ENCODE results near the gene DTX4. TPM values are rescaled to one million over a fixed set of nuclear protein-coding genes. Genes with fewer than 3 reads are reported as not detected.

DTX4 gene
- polyA plus RNA-seq, 1 of the 3 experiments (the other 2 are of a cell fraction) = 0.05 TPM

DNA sequence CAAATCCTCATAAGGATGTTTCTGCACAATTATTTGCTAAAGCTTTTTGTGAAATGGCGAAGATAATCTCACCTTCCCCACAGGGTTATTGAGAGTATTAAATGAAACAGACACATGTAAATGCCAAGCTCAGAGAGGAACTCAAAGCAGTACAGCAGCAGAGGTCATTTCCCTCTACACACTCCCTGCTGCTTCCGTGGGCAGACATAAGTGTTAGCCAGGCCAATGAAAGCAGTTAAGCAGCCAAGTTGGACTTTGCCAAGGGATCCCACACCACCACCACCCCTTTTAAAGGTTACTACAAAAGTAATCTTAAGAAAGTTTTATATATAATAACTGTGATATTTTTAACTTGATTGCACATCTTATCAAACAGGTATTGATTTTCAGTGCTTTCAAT, 33.3 kb upstream of the DTX4 start:
- Histone ChIP-seq H3K9ac (no peak overlapping the region), H3K4me1 (ENCODE audit: control insufficient read depth in 1 of 2, insufficient read depth in 2 of 2, low read depth in 1 of 2, low read length in 1 of 2) (peaks cover under 1 to 3% of the 10 kb centered on the region in 2 experiments; a peak in 2 of 4 replicates), H4K20me1 (ENCODE audit: insufficient read depth) (no peaks in the 10 kb centered on the region), H3K4me2 (no peak overlapping the region), H2AFZ (ENCODE audit: low read depth) (no peak overlapping the region), H3K9me3 (no peaks in the 10 kb centered on the region), H3K4me3 (ENCODE audit: low read depth in 2 of 2, low read length in 1 of 2) (no peak overlapping the region), H3K36me3 (replicated peaks in 1 of 2; ENCODE audit: control insufficient read depth in 1 of 2, insufficient read depth in 2 of 2, low read length in 1 of 2) (peaks cover 0 to 9% of the 10 kb centered on the region in 2 experiments), H3K27me3 (ENCODE audit: insufficient read depth) (no peaks in the 10 kb centered on the region), H3K79me2 (ENCODE audit: insufficient read depth) (no peaks in the 10 kb centered on the region; the same call in 1 of the 2 replicates), H3K27ac (ENCODE audit: low read depth in 2 of 2, low read length in 1 of 2) (no peak overlapping the region), H3K9me2 (no peaks in the 10 kb centered on the region), H3F3A (replicated peaks; ENCODE audit: insufficient read depth) (peaks cover 13% of the 10 kb centered on the region)
- POLR2A ChIA-PET = no interaction called here
- 77% methylated on average over 2 of the region's 2 CpGs for WGBS (ENCODE audit: low lambda C conversion rate)
- TF ChIP-seq NFIC (IDR thresholded peaks at IDR 0.05; ENCODE audit: borderline replicate concordance) (no peak), CHD2 (IDR thresholded peaks at IDR 0.05; ENCODE audit: low read length, partially characterized antibody) (no peak), RFX5 (IDR thresholded peaks at IDR 0.05; ENCODE audit: low read length) (no peak), SIN3A (IDR thresholded peaks at IDR 0.05; ENCODE audit: borderline replicate concordance, low read depth, low read length) (no peak), FOXM1 (IDR thresholded peaks at IDR 0.05; ENCODE audit: low read depth) (no peak), RAD21 (IDR thresholded peaks at IDR 0.05; ENCODE audit: low read length) (no peak), POLR2AphosphoS5 (IDR thresholded peaks at IDR 0.05; ENCODE audit: low read depth, low read length) (no peak), MEF2A (IDR thresholded peaks at IDR 0.05; ENCODE audit: borderline replicate concordance, low read depth) (no peak), RXRA (IDR thresholded peaks at IDR 0.05; ENCODE audit: borderline replicate concordance, low read depth) (no peak), EP300 (IDR thresholded peaks at IDR 0.05; ENCODE audit: borderline replicate concordance in 1 of 2, low read depth in 1 of 2, low read length in 1 of 2) (no peak), FOSL2 (IDR thresholded peaks at IDR 0.05; ENCODE audit: borderline replicate concordance, low read depth) (no peak), TCF12 (IDR thresholded peaks at IDR 0.05) (no peak), GABPA (IDR thresholded peaks at IDR 0.05; ENCODE audit: low read depth) (no peak), TAF1 (IDR thresholded peaks at IDR 0.05; ENCODE audit: borderline replicate concordance, low read depth, low read length) (no peak), RCOR1 (IDR thresholded peaks at IDR 0.05; ENCODE audit: low read length) (no peak), EZH2phosphoT487 (IDR thresholded peaks at IDR 0.05; ENCODE audit: borderline replicate concordance, low read depth) (no peak)
- TF ChIP-seq, protein P1, sequence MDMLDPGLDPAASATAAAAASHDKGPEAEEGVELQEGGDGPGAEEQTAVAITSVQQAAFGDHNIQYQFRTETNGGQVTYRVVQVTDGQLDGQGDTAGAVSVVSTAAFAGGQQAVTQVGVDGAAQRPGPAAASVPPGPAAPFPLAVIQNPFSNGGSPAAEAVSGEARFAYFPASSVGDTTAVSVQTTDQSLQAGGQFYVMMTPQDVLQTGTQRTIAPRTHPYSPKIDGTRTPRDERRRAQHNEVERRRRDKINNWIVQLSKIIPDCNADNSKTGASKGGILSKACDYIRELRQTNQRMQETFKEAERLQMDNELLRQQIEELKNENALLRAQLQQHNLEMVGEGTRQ (IDR thresholded peaks at IDR 0.05; ENCODE audit: borderline replicate concordance, low read depth, low read length) = no peak
- TF ChIP-seq, protein P2, sequence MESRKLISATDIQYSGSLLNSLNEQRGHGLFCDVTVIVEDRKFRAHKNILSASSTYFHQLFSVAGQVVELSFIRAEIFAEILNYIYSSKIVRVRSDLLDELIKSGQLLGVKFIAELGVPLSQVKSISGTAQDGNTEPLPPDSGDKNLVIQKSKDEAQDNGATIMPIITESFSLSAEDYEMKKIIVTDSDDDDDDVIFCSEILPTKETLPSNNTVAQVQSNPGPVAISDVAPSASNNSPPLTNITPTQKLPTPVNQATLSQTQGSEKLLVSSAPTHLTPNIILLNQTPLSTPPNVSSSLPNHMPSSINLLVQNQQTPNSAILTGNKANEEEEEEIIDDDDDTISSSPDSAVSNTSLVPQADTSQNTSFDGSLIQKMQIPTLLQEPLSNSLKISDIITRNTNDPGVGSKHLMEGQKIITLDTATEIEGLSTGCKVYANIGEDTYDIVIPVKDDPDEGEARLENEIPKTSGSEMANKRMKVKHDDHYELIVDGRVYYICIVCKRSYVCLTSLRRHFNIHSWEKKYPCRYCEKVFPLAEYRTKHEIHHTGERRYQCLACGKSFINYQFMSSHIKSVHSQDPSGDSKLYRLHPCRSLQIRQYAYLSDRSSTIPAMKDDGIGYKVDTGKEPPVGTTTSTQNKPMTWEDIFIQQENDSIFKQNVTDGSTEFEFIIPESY (IDR thresholded peaks at IDR 0.05; ENCODE audit: borderline replicate concordance, low read depth) = no peak
- TF ChIP-seq, protein P3, sequence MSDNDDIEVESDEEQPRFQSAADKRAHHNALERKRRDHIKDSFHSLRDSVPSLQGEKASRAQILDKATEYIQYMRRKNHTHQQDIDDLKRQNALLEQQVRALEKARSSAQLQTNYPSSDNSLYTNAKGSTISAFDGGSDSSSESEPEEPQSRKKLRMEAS (IDR thresholded peaks at IDR 0.05; ENCODE audit: low read depth) = no peak
- TF ChIP-seq, protein P4, sequence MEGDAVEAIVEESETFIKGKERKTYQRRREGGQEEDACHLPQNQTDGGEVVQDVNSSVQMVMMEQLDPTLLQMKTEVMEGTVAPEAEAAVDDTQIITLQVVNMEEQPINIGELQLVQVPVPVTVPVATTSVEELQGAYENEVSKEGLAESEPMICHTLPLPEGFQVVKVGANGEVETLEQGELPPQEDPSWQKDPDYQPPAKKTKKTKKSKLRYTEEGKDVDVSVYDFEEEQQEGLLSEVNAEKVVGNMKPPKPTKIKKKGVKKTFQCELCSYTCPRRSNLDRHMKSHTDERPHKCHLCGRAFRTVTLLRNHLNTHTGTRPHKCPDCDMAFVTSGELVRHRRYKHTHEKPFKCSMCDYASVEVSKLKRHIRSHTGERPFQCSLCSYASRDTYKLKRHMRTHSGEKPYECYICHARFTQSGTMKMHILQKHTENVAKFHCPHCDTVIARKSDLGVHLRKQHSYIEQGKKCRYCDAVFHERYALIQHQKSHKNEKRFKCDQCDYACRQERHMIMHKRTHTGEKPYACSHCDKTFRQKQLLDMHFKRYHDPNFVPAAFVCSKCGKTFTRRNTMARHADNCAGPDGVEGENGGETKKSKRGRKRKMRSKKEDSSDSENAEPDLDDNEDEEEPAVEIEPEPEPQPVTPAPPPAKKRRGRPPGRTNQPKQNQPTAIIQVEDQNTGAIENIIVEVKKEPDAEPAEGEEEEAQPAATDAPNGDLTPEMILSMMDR (IDR thresholded peaks at IDR 0.05) = no peak
- CTCF ChIA-PET = interaction anchor here (0.6 to 1.3 kb wide), 4 partner anchors 11 to 44 kb away, joined by 3 read pairs; no protein-coding TSS in a partner anchor
- no peak for DNase-seq
